ENCODE measurements around the gene ITGAD. TPM values are rescaled to one million over a fixed set of nuclear protein-coding genes. Genes with fewer than 3 reads are reported as not detected.
A peak's percentile ranks its signal among the peaks of the same experiment; 100 is the strongest.

The ITGAD gene
- total and polyA plus RNA-seq, 11 donors, result 0.41 to 0.80 TPM; not detected in 9

GRCh38 chr16:31386157-31386984, 6.8 kb upstream of the ITGAD start:
- Histone ChIP-seq H3K27me3 (peaks cover 0 to 27% (median 0%) of the 10 kb centered on the region in 9 donors), H3K4me3 (no peak overlapping the region), H3K36me3 (no peaks in the 10 kb centered on the region), H3K9me3 (no peaks in the 10 kb centered on the region), H3K27ac (no peak overlapping the region), H3K4me1 (no peaks in the 10 kb centered on the region)
- 46 to 61% (median 51%) methylated on average over 6 of the region's 6 CpGs for WGBS, 4 donors
- TF ChIP-seq POLR2A (IDR thresholded peaks at IDR 0.05), result no peak
- TF ChIP-seq, protein P1, sequence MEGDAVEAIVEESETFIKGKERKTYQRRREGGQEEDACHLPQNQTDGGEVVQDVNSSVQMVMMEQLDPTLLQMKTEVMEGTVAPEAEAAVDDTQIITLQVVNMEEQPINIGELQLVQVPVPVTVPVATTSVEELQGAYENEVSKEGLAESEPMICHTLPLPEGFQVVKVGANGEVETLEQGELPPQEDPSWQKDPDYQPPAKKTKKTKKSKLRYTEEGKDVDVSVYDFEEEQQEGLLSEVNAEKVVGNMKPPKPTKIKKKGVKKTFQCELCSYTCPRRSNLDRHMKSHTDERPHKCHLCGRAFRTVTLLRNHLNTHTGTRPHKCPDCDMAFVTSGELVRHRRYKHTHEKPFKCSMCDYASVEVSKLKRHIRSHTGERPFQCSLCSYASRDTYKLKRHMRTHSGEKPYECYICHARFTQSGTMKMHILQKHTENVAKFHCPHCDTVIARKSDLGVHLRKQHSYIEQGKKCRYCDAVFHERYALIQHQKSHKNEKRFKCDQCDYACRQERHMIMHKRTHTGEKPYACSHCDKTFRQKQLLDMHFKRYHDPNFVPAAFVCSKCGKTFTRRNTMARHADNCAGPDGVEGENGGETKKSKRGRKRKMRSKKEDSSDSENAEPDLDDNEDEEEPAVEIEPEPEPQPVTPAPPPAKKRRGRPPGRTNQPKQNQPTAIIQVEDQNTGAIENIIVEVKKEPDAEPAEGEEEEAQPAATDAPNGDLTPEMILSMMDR (IDR thresholded peaks at IDR 0.05), result no peak
- peak in 1 of 4 donors; percentile 38 for ATAC-seq
- intact Hi-C loops (cut with DNase I), result loop anchor here in 1 of 10 donors (10.0 kb wide), 2 partner anchors 182 to 402 kb away; partner anchors contain the start of genes HSD3B7 and PYCARD
- no peak for DNase-seq

DNA sequence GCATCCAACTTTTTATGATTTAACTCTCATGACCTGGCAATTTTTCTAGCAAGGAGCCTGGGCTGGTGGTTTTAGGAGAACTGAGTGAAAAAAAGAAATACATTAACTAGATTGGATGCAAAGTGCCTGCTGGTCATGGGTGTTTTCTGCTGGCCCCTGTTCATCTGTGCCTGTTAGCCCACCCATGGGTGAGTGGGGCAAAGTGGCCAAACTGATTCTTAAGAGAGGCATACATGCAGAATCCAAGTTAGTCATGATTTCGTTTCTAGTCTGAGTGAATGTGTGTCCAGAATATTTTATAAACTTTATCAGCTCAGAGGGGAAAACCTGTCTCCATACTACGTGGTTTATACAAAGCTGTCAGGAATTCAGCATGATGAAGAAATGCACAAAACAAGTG, 4.6 kb upstream of the ITGAD start:
- H3K27me3 ChIP-seq, result peaks cover 0 to 16% (median 0%) of the 10 kb centered on the region in 9 donors
- intact Hi-C loops (cut with DNase I), result loop anchor here in 1 of 10 donors (10.0 kb wide), 2 partner anchors 184 to 404 kb away; partner anchors contain the start of genes HSD3B7 and PYCARD
- TF ChIP-seq, protein P1 (IDR thresholded peaks at IDR 0.05), result no peak
- TF ChIP-seq POLR2A (IDR thresholded peaks at IDR 0.05), result no peak

DNA sequence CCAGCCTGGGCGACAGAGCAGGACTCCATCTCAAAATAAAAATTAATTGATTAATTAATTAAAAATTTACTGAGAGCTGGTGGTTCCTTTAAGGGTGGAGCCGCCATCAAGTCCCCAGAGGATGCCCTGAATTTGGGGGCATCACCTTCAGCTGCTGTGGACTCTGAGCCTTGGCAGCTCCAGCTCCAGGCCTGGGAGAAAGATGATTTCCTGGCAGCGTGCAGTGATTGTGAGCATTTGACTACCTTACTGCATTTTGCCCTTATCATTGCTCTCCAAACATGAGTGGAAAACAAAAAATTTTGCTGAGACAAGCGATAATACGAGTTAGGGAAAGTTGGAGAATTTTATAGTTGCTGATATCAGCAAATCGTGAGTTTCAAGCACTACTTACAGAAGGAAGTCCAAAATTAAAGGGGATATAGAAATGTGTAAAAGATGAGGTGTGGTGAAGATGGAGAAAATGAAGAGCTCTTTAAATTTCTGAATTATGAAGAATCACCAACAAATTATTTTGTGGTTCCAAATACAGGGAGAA, 2.6 kb upstream of the ITGAD start:
- Histone ChIP-seq H3K27me3 (peaks cover 0 to 4% (median 0%) of the 10 kb centered on the region in 9 donors), H3K4me1 (peaks cover 0 to 1% (median 0%) of the 10 kb centered on the region in 12 donors), H3K4me3 (no peak overlapping the region), H3K27ac (no peak overlapping the region), H3K36me3 (no peaks in the 10 kb centered on the region), H3K9me3 (no peaks in the 10 kb centered on the region)
- TF ChIP-seq, protein P1 (IDR thresholded peaks at IDR 0.05), result no peak
- no peak for TF ChIP-seq POLR2A (IDR thresholded peaks at IDR 0.05)
- DNase-seq, result no peak
- WGBS, 4 donors, result 65 to 76% (median 72%) methylated on average over 6 of the region's 6 CpGs
- intact Hi-C loops (cut with DNase I), result no loop called here
- no peak for ATAC-seq

More for the DNA sequence above, 4.6 kb upstream of the ITGAD start:
- H3K36me3 ChIP-seq, result no peaks in the 10 kb centered on the region
- ATAC-seq, result no peak
- no peak overlapping the region for H3K27ac ChIP-seq
- no peak for DNase-seq
- no peaks in the 10 kb centered on the region for H3K4me1 ChIP-seq
- H3K4me3 ChIP-seq, result no peak overlapping the region
- WGBS, 4 donors, result 58 to 65% (median 61%) methylated on average over 2 of the region's 2 CpGs
- H3K9me3 ChIP-seq, result no peaks in the 10 kb centered on the region

DNA sequence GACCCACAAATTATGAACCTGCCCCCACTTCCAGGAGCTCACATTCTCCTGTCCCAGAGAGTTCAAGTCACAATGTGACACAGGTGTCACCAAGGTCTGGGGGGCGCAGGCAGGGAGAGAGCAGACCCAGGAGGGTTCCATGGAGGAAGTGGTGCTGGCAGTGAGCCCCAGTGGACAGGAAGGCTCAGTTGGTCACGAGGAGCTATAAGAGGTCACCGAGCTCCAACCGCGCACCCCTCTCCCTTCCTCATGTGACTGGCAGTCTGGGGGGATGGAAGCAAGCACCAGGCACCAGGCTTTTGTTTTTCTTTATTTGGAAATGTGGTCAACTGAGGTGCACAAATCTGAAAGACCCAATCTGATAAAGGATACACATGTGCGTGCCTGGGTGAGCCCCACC, 2.5 kb downstream of the ITGAD start:
- DNase-seq, result peak in 3 of 5 donors; percentile 35 to 43 (median 40)
- peak in 2 of 4 donors; percentile 39 to 58 for ATAC-seq
- TF ChIP-seq, protein P1 (IDR thresholded peaks at IDR 0.05), result no peak
- no peak for TF ChIP-seq POLR2A (IDR thresholded peaks at IDR 0.05)
- Histone ChIP-seq H3K4me1 (peaks cover 0 to 34% (median 0%) of the 10 kb centered on the region in 12 donors), H3K4me3 (no peak overlapping the region), H3K27me3 (peaks cover 0 to 9% (median 0%) of the 10 kb centered on the region in 9 donors), H3K36me3 (no peaks in the 10 kb centered on the region), H3K9me3 (no peaks in the 10 kb centered on the region), H3K27ac (no peak overlapping the region)
- 55 to 60% (median 59%) methylated on average over 6 of the region's 6 CpGs for WGBS, 4 donors
- intact Hi-C loops (cut with DNase I), result no loop called here

Measured in heart left ventricle (tissue), 16 donors.